HG02981 (cell line): Measurements from ENCODE around the gene SV2A.

Experiments
- ATAC-seq: cut with Tn5 transposase; IDR thresholded peaks from one replicate; pipeline ENCODE4 v1.9.1; 2021; ENCODE audit warnings: mild to moderate bottlenecking, moderate library complexity; ENCODE audit not compliant: unreplicated experiment

The SV2A gene

GRCh38 chr1:149929856-149930255 lies 12.2 kb upstream of the SV2A start:
- no peak for ATAC-seq

- no peak for ATAC-seq
Measured at GRCh38 chr1:149928401-149928724, 10.7 kb upstream of the SV2A start.

DNA sequence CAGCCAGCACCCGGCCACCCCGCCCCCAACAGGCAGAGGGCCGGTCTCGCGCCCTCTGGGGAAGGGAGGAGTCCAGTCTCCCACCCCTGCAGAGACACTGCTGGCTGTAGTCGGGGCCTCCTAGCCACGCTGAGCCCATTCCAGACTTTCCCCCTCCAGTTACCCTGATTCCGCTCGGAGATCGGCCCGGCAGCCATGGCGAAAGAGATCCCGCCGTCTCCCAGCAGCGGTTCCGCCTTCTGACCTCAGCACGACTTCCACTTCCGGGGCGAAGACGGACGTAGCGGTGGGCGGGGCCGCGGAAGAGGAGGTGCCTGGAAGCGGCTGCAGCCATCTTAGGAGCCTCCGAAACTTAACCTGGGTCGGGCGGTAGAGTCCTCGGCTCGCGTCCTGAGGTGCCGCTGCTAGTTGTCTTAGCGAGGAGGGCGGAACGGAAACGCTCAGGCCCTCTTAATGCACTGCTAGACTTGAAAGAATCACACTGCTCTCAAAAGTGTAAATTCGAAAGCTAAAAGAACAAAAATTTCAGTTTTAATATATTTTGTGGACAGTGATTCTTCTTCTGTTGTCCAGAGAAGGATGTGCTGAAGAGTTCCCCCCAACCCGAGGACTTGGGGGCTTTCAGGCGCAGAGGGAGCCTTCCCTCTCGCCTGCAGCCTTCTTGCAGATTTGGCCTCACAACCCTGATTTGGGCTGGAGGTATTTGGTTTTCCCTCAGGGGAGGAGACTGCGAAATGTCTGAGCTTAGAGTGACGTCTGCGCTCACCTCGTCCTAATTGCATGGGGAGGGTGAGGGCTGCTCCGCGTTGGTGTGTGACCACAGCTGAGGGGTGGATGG lies 10.1 kb upstream of the SV2A start, which contains the start of gene SF3B4:
TSS of gene SF3B4 (minus strand) at position 241 of the 838 bp plus-strand sequence. CDS start at position 197, 44 bp downstream.
- ATAC-seq: peak; percentile 93

DNA sequence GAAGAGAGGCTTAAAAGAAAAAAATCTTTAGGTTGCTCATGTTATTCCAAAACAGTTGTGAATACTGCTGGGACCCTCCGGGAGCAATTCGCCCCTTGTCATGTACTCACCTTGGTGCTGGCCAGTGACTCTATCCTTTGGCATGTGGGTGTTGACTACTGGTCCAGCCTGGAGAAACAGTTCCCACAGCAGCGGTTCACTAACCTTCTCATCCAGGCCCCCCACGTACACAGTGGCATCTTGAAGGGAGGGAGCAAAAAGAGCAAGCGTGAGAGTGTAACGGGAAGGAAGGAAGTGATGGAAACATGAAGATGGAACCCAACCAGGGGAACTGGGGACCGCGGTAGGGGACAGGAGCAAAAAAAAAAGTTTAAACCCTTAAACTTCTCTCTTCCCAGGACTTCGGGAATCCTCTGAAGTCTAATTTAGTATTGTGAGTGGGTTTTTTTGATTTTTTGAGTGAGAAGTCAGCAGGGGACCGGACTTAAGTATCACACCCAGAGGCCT lies 9.5 kb upstream of the SV2A start:
- no peak for ATAC-seq

GRCh38 chr1:149926296-149926695 lies 8.7 kb upstream of the SV2A start:
- ATAC-seq: no peak

GRCh38 chr1:149925751-149926150 lies 8.1 kb upstream of the SV2A start:
- ATAC-seq: no peak

- ATAC-seq: no peak
Measured at GRCh38 chr1:149925345-149925744, 7.7 kb upstream of the SV2A start.

DNA sequence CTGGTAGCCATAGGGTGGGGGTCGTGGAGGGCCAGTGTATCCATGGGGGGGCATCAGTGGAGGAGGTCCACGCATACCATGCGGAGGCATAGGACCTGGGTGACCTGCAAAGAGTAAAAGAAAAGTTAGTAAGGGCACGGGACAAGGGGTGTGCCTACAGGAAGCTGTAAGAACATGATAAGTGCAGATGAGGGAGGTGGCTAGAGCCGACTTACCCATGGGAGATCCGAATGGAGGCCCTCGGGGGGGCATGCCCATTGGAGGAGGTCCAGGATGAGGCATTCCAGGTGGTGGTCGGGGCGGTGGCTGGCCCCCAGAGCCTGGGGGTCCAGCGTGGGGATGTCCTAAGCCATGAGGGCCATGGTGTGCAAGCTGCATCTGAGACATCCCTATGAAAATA lies 6.0 kb upstream of the SV2A start:
- ATAC-seq: no peak

GRCh38 chr1:149916898-149917252 lies 769 bp downstream of the SV2A start:
- ATAC-seq: no peak

DNA sequence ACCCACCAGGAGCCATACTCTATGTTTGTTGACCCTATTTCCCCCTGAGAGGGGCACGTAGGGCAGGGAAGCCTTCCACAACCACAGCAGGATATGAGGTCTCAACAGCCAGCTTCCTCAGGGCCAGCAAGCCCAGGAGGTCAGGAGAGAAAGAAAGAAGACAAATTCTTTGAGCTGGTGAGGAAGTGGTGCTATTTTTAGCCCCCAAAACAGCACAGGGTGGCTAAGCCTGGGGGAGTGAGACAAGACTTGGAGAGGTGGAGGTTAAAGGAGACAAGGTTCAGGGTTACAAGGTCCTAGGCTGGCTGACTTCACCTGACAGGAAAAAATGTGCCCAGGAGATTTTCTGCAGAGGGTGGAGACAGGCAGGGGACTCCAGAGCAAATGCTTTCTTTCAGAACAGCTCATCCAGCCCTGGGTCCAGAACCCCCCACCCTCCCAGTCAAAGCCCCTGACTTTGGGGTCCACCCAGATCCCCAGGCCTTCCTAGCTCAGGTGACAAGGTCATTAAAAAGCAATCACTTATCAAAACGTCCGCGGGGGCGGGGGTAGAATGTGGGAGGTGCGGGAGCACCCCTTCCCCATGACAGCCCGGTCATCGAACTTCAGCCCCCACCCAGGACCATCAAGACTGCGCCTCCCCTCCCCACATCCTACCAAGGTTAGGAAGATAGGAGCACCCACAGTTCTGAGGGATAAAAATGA lies 1.3 kb downstream of the SV2A start:
- ATAC-seq: no peak

GRCh38 chr1:149915429-149916192 lies 2.0 kb downstream of the SV2A start:
- no peak for ATAC-seq

DNA sequence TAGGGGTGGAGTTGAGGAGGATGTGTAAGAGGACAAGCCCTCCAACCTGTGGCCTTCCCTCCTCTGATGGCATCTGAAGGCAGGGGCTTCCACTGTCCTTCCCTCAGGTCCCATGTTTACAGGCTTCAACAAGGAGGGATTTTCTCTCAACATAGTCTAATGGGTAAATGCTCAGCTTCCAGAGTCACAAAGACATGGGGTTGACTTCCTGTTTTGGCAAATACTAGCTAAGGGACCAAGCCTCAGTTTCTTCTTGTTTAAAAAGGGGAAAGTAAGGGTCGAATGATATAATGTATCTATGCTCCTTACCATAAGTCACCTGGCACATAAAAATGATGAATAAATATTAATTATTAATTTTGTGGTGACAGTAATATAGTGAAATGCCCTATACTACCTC lies 3.1 kb downstream of the SV2A start:
- no peak for ATAC-seq

DNA sequence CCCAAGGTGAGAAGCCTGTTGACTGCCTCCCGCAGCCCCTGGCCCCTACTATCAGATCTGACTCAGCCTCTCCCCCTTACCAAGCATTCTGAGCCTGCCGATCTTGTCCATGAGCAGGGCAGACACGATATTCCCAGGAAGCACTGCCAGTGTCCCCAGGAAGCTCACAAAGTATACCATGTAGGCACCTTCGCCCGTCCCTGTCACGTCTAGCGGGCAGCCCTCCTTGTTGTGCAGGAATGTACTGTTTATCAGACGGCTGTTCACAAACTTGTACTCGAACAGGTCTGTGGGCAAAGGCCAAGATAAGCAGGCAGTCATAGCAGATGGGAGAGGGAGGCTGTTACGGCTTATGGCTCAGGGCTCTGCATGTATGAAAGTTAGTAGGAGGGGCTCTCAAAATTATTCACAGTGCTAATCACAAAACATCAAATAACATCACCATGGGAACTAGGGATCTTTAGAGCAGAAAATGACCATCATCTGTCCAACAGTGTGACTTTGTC lies 11.0 kb downstream of the SV2A start:
- ATAC-seq: no peak

DNA sequence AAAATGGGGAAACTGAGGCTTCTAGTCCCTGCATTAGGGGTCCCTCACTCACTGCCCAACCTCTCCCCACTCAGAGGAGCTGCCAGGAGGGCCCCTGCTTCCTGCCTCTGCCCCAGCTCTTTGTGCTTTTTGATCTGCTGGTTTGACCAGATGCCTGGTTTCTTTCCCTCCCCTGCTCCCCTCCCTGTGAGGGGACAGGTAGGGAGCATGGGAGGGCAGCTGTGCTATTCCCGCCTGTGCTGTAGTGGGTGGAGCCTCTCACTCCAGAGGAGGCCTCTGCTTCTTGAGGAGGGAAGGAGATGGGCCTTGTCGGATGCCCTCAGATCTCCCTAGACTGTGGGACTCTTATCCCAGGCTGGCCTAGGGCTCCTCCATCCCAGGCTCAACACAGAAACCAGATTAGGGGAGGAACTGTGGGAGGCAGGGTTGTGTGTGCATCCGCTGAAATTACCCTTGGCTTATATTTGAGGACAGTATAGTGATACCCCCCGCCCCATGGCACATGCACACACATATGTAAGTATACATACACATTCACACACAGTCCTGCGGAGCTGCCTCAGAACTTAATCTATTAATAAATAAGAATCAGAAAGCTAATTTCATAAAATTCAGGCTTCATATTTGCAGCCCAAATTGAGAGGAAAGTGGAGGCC lies 13.7 kb downstream of the SV2A start:
- no peak for ATAC-seq

GRCh38 chr1:149899460-149900284 lies 18.0 kb downstream of the SV2A start, which contains the start of gene BOLA1:
Gene BOLA1 (plus strand): TSS chr1:149899568. CDS start chr1:149900060, 492 bp downstream.
- ATAC-seq: peak; percentile 89

DNA sequence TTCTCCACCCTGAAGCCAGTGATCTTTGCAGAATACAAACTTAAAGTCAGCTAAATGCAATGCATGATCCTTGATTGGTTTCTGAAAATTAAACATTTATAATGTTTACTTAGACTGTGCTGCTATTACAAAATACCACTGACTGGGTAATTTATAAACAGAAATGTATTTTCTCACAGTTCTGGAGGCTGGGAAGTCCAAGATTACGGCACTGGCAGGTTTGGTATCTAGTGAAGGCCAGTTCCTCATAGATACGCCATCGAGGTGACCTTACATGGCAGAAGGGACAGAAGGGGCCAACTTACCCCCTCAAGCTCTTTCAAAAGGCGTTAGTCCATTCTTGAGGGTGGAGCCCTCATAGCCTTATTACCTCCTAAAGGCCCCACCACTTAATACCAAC lies 21.1 kb downstream of the SV2A start:
- no peak for ATAC-seq

GRCh38 chr1:149888999-149889289 lies 28.7 kb downstream of the SV2A start:
- ATAC-seq: no peak

DNA sequence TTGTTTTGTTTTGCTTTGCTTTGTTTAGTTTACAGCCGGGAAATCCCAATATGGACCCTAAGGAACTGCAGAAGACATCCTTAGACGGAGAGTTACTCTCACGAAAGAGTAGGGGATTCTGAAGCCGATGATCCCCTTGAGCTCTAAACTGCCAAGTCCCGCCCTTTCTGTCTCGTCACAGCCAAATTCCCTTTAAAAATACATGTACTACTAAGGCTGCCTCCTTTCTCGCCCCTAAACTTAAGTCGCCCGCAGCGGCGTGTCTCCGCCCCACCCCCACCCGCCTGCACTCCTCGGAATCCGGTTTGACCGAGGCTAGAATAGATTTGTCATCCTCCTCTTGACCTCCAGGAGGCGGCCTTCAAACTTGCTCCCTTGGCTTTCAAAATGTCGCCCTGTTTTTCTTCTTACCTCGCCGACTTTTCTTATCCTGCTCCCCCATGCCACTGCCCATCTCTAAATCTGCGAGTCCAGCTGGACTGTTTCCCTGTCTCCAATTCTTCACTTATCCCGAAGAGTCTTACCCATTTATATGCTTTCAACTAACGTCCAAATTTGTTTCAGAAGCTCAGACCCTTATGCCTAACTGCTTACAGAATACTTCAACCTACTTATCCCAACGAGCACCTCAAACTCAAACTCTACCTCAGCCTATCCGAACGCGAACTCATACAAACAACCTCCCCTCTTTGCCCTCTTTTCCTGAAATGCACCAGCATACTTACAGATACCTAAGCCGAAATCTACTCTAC lies 29.2 kb downstream of the SV2A start:
- ATAC-seq: peak; percentile 19
